HFFc6 (cell line): ENCODE results near the gene CDH23. TPM values are rescaled to one million over a fixed set of nuclear protein-coding genes. Genes with fewer than 3 reads are reported as not detected.

ENCODE experiments used
- DNase-seq: peaks from one replicate; pipeline ENCODE4 v3.0.0-alpha.2; 2018
- H3K27ac Mint-ChIP-seq: 2 replicates; pipeline ENCODE4 v1.8.0; 2020; ENCODE audit warnings: mild to moderate bottlenecking, mixed read lengths
- H3K27me3 Mint-ChIP-seq: 2 replicates; pipeline ENCODE4 v1.8.0; 2021; ENCODE audit warnings: mild to moderate bottlenecking, moderate library complexity, mixed read lengths; ENCODE audit not compliant: insufficient read depth
- H3K36me3 Mint-ChIP-seq: 2 replicates; pipeline ENCODE4 v1.8.0; 2021; ENCODE audit warnings: low read depth, mixed read lengths
- H3K4me1 Mint-ChIP-seq: 2 replicates; pipeline ENCODE4 v1.8.0; 2020; ENCODE audit warnings: low read depth, mixed read lengths
- H3K4me3 Mint-ChIP-seq: 2 replicates; pipeline ENCODE4 v1.8.0; 2020; ENCODE audit warnings: mild to moderate bottlenecking, moderate library complexity, mixed read lengths
- H3K9me3 Mint-ChIP-seq: 2 replicates; pipeline ENCODE4 v1.8.0; 2020; ENCODE audit warnings: mild to moderate bottlenecking, mixed read lengths
- CTCF ChIP-seq: fragments of 200-600 bp; sonication (generic); IDR thresholded peaks from 2 replicates; pipeline ENCODE4 v1.5.0; 2021; ENCODE audit warnings: antibody characterized with exemption, mild to moderate bottlenecking
- total RNA-seq, 6 experiments: library from RNA; stranded (reverse); fragmentation: NEBNext Ultra II Directional; extraction: Animal tissue kit (Norgen Biotek cat#: 25700); gene quantifications; 2 replicates in 1 of 6; 3 replicates in 5 of 6; pipeline ENCODE4 v1.2.3, GENCODE V29; 2021

The CDH23 gene
- total RNA-seq, 6 experiments from 2014 or later: 0.02 to 0.11 (median 0.04) TPM; not detected in 2

- peaks cover 13% of the 10 kb centered on the region for H3K27me3 Mint-ChIP-seq
- no peak overlapping the region for H3K27ac Mint-ChIP-seq
- H3K9me3 Mint-ChIP-seq: peaks cover 6% of the 10 kb centered on the region; the same call in 1 of the 2 replicates
- no peaks in the 10 kb centered on the region for H3K36me3 Mint-ChIP-seq
- no peak for DNase-seq
- TF ChIP-seq CTCF: no peak
- no peaks in the 10 kb centered on the region for H3K4me1 Mint-ChIP-seq
- H3K4me3 Mint-ChIP-seq: no peak overlapping the region
Measured at GRCh38 chr10:71414359-71414758, 17.6 kb downstream of the CDH23 start.

- H3K27me3 Mint-ChIP-seq: peaks cover 32% of the 10 kb centered on the region
- no peaks in the 10 kb centered on the region for H3K36me3 Mint-ChIP-seq
- no peaks in the 10 kb centered on the region for H3K9me3 Mint-ChIP-seq
- no peak overlapping the region for H3K27ac Mint-ChIP-seq
- no peaks in the 10 kb centered on the region for H3K4me1 Mint-ChIP-seq
- DNase-seq: no peak
- H3K4me3 Mint-ChIP-seq: no peak overlapping the region
- no peak for TF ChIP-seq CTCF
Measured at GRCh38 chr10:71419002-71419540, 22.4 kb downstream of the CDH23 start.

- no peak for TF ChIP-seq CTCF
- no peaks in the 10 kb centered on the region for H3K4me1 Mint-ChIP-seq
- H3K27me3 Mint-ChIP-seq: peaks cover 33% of the 10 kb centered on the region
- H3K9me3 Mint-ChIP-seq: no peaks in the 10 kb centered on the region
- no peaks in the 10 kb centered on the region for H3K36me3 Mint-ChIP-seq
- H3K4me3 Mint-ChIP-seq: no peak overlapping the region
- DNase-seq: no peak
- H3K27ac Mint-ChIP-seq: no peak overlapping the region
Measured at GRCh38 chr10:71419750-71420149, 23.0 kb downstream of the CDH23 start.

- Mint-ChIP-seq H3K4me3 (no peak overlapping the region), H3K27me3 (peaks cover 40% of the 10 kb centered on the region), H3K27ac (no peak overlapping the region), H3K9me3 (no peaks in the 10 kb centered on the region), H3K36me3 (no peaks in the 10 kb centered on the region), H3K4me1 (no peaks in the 10 kb centered on the region)
- TF ChIP-seq CTCF: no peak
- DNase-seq: no peak
Measured at GRCh38 chr10:71421075-71421434, 24.3 kb downstream of the CDH23 start.

- no peaks in the 10 kb centered on the region for H3K9me3 Mint-ChIP-seq
- H3K4me3 Mint-ChIP-seq: no peak overlapping the region
- DNase-seq: no peak
- H3K4me1 Mint-ChIP-seq: no peaks in the 10 kb centered on the region
- no peak for TF ChIP-seq CTCF
- no peaks in the 10 kb centered on the region for H3K36me3 Mint-ChIP-seq
- no peak overlapping the region for H3K27ac Mint-ChIP-seq
- H3K27me3 Mint-ChIP-seq: peaks cover 36% of the 10 kb centered on the region
Measured at GRCh38 chr10:71423250-71423649, 26.5 kb downstream of the CDH23 start.

GRCh38 chr10:71423901-71424300 lies 27.2 kb downstream of the CDH23 start:
- no peak for TF ChIP-seq CTCF
- Mint-ChIP-seq H3K4me3 (no peak overlapping the region), H3K27me3 (peaks cover 36% of the 10 kb centered on the region), H3K27ac (no peak overlapping the region), H3K4me1 (no peaks in the 10 kb centered on the region), H3K36me3 (no peaks in the 10 kb centered on the region), H3K9me3 (no peaks in the 10 kb centered on the region)
- no peak for DNase-seq
